T-helper 1 cell treated with Interleukin-12 subunit alpha and Interleukin-12 subunit beta and Interleukin-4 antibody, amounts not matched to agents 30 ng/mL and 1 ng/mL, for 36 hours (primary cell): Measurements from ENCODE around the gene TMEM89. TPM values are rescaled to one million over a fixed set of nuclear protein-coding genes. Genes with fewer than 3 reads are reported as not detected.

Source experiments
- intact Hi-C: fragments of 100-400 bp; cut with micrococcal nuclease; formaldehyde crosslinking; loops from one replicate; pipeline ENCODE4 v1.15.1; 2024
- total RNA-seq: library from RNA; stranded (reverse); gene quantifications from 2 replicates; pipeline ENCODE4 v1.2.3, GENCODE V29; 2022

Gene TMEM89
- total RNA-seq, 1 donor from 2014 or later = not detected

GRCh38 chr3:48619541-48620524, 1.7 kb downstream of the TMEM89 start:
- intact Hi-C loops = no loop called here

GRCh38 chr3:48617559-48617958, 4.0 kb downstream of the TMEM89 start:
- intact Hi-C loops = no loop called here

- intact Hi-C loops = no loop called here
These were observed 7.5 kb downstream of the TMEM89 start for GRCh38 chr3:48614044-48614443.

- intact Hi-C loops = no loop called here
These were observed 9.3 kb downstream of the TMEM89 start for GRCh38 chr3:48612309-48612708.

GRCh38 chr3:48609088-48610005, 12.2 kb downstream of the TMEM89 start, which contains the start of gene UQCRC1:
TSS of gene UQCRC1 (minus strand) at chr3:48609646. CDS start at chr3:48609620, 26 bp downstream.
- intact Hi-C loops = loop anchor here (1.0 to 2.0 kb wide), 13 partner anchors 26 to 369 kb away; partner anchors contain the start of genes CCDC51, IP6K2, NCKIPSD and NME6

GRCh38 chr3:48607519-48607918, 14.1 kb downstream of the TMEM89 start:
- intact Hi-C loops = no loop called here

- intact Hi-C loops = no loop called here
These were observed 20.0 kb downstream of the TMEM89 start for GRCh38 chr3:48601622-48601994.

- intact Hi-C loops = no loop called here
These were observed 20.6 kb downstream of the TMEM89 start for GRCh38 chr3:48600711-48601621.

GRCh38 chr3:48599509-48600285, 21.9 kb downstream of the TMEM89 start:
- intact Hi-C loops = no loop called here

- intact Hi-C loops = no loop called here
These were observed 22.5 kb downstream of the TMEM89 start for GRCh38 chr3:48599077-48599501.

- intact Hi-C loops = no loop called here
These were observed 23.1 kb downstream of the TMEM89 start for GRCh38 chr3:48598323-48599076.

- intact Hi-C loops = no loop called here
These were observed 24.2 kb downstream of the TMEM89 start for GRCh38 chr3:48597408-48597800.

- intact Hi-C loops = no loop called here
These were observed 24.7 kb downstream of the TMEM89 start for GRCh38 chr3:48596676-48597407.

- intact Hi-C loops = no loop called here
These were observed 25.4 kb downstream of the TMEM89 start for GRCh38 chr3:48596157-48596556.

- intact Hi-C loops = no loop called here
These were observed 25.9 kb downstream of the TMEM89 start for GRCh38 chr3:48595526-48596121.

GRCh38 chr3:48595075-48595525, 26.5 kb downstream of the TMEM89 start, which contains the start of gene COL7A1:
TSS of gene COL7A1 (minus strand) at chr3:48595329. CDS start at chr3:48595159, 170 bp downstream.
- intact Hi-C loops = no loop called here

GRCh38 chr3:48594417-48595049, 27.0 kb downstream of the TMEM89 start:
- intact Hi-C loops = no loop called here
